Keratinocyte (primary cell): ENCODE data around the gene APBB3. TPM values are rescaled to one million over a fixed set of nuclear protein-coding genes. Genes with fewer than 3 reads are reported as not detected.

Experiments
- DNase-seq: peaks from one replicate; pipeline ENCODE4 v3.0.0-alpha.2; 2011; ENCODE audit warnings: low read depth, missing footprints, low spot score
- FAIRE-seq: peaks from 2 replicates; lab custom pipeline; 2011; peaks lifted over from hg19 to GRCh38; lab: Jason Lieb, UNC
- H2AFZ ChIP-seq: 2 replicates; pipeline ENCODE4 v1.6.0; 2012; ENCODE audit warnings: low read length, control low read depth, inconsistent platforms; ENCODE audit not compliant: control insufficient read depth
- H3K27ac ChIP-seq: 2 replicates; pipeline ENCODE4 v1.5.1; 2011; ENCODE audit warnings: low read length; ENCODE audit not compliant: control insufficient read depth, insufficient read depth
- H3K27me3 ChIP-seq: 3 replicates; pipeline ENCODE4 v1.6.0; 2011; ENCODE audit warnings: low read length; ENCODE audit not compliant: control insufficient read depth, insufficient read depth; ENCODE audit errors: extremely low read depth
- H3K36me3 ChIP-seq, 2 experiments: 2 replicates in 1 of 2; 3 replicates in 1 of 2; pipeline ENCODE4 v1.5.1; 2011; ENCODE audit warnings: low read length in 2 of 2, mild to moderate bottlenecking in 1 of 2; ENCODE audit not compliant: control insufficient read depth in 2 of 2, insufficient read depth in 2 of 2; ENCODE audit errors: extremely low read depth in 1 of 2
- H3K4me1 ChIP-seq: 3 replicates; pipeline ENCODE4 v1.5.1; 2011; ENCODE audit warnings: low read length; ENCODE audit not compliant: control insufficient read depth, insufficient read depth; ENCODE audit errors: extremely low read depth
- H3K4me2 ChIP-seq: 3 replicates; pipeline ENCODE4 v1.6.0; 2011; ENCODE audit warnings: low read depth, low read length; ENCODE audit not compliant: control insufficient read depth, insufficient read depth; ENCODE audit errors: extremely low read depth
- H3K4me3 ChIP-seq, 3 experiments: fragments of 200-600 bp in 1 of 3; sonication (generic) in 1 of 3; 2 replicates in 2 of 3; 3 replicates in 1 of 3; pipeline ENCODE4 v1.5.1; 2011 to 2016; ENCODE audit warnings: low read length in 3 of 3, mild to moderate bottlenecking in 3 of 3, control low read depth in 2 of 3, inconsistent platforms in 1 of 3, low read depth in 1 of 3, mixed read lengths in 1 of 3, mixed run types in 1 of 3, moderate library complexity in 1 of 3; ENCODE audit not compliant: control insufficient read depth in 2 of 3, insufficient read depth in 2 of 3; ENCODE audit errors: extremely low read depth in 1 of 3
- H3K79me2 ChIP-seq: 2 replicates; pipeline ENCODE4 v1.6.0; 2012; ENCODE audit warnings: low read length; ENCODE audit not compliant: control insufficient read depth, insufficient read depth
- H3K9ac ChIP-seq: 3 replicates; pipeline ENCODE4 v1.6.0; 2011; ENCODE audit warnings: low read length; ENCODE audit not compliant: control insufficient read depth, insufficient read depth; ENCODE audit errors: extremely low read depth
- H3K9me1 ChIP-seq: 3 replicates; pipeline ENCODE4 v1.6.0; 2011; ENCODE audit warnings: low read length; ENCODE audit not compliant: control insufficient read depth, insufficient read depth; ENCODE audit errors: extremely low read depth
- H3K9me3 ChIP-seq: 2 replicates; pipeline ENCODE4 v1.5.1; 2012; ENCODE audit warnings: low read depth, low read length; ENCODE audit not compliant: control insufficient read depth
- H4K20me1 ChIP-seq: 3 replicates; pipeline ENCODE4 v1.6.0; 2011; ENCODE audit warnings: low read length; ENCODE audit not compliant: control insufficient read depth, insufficient read depth; ENCODE audit errors: extremely low read depth
- EZH2 ChIP-seq: IDR thresholded peaks from one replicate; pipeline ENCODE4 v1.6.1; 2012; ENCODE audit warnings: inconsistent platforms, mild to moderate bottlenecking, low read length, moderate library complexity
- dilution Hi-C: fragments of 300-500 bp; cut with MboI; formaldehyde crosslinking; loops from one replicate; pipeline ENCODE4 v1.7.0; 2020; ENCODE audit warnings: low sequenced_read_pairs; ENCODE audit not compliant: extremely low pct_ligation_motif_present
- polyA plus RNA-seq, 5 experiments: library from polyadenylated mRNA; depleted of rRNA in 3 of 5; stranded (reverse) in 3 of 5; stranded (forward) in 1 of 5; unstranded in 1 of 5; fragments of >200 nt; gene quantifications; 1 replicate in 1 of 5; 2 replicates in 3 of 5; 3 replicates in 1 of 5; pipeline versions ENCODE4 v1.2.1 to v1.2.3, GENCODE V29; 2011 to 2012; ENCODE audit warnings: missing spikeins in 2 of 5, low read depth in 1 of 5, low replicate concordance in 1 of 5
- TF ChIP-seq, protein P1 (sequence below), 3 experiments: IDR thresholded peaks in 1 of 3; conservative IDR thresholded peaks in 1 of 3; optimal IDR thresholded peaks in 1 of 3; 2 replicates in 2 of 3; 3 replicates in 1 of 3; pipeline versions ENCODE3 to v1.5.1; 2011; ENCODE audit warnings: low read length in 3 of 3, mild to moderate bottlenecking in 3 of 3, moderate library complexity in 2 of 3, control low read depth in 1 of 3, inconsistent platforms in 1 of 3; ENCODE audit not compliant: insufficient read depth in 2 of 3; ENCODE audit errors: extremely low read depth in 1 of 3

Gene APBB3
- polyA plus RNA-seq, 1 donor (not counting 4 experiments of a cell fraction or from before 2014, with no cell fraction given): 7.1 TPM

DNA sequence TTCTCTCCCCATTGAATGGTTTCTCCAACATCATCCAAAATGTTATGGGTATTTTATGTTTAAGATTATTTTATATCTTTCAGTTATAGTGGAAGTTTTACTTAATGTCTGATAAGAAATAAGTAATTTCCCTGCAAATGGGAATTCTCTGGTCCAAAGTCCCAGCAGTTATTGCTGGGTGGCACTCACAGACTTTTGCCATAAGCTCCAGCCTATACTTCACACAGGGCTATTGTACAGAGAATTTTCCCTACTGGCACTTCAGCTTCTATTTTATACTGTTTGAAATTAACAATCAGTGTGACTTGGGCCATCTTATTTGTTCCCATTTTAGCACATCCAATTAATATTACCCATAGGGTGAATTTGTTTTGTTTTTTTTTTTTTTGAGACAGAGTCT is 35.7 kb upstream of the APBB3 start:
- DNase-seq: no peak
- Histone ChIP-seq H3K79me2 (no peaks in the 10 kb centered on the region), H3K27ac (no peak overlapping the region), H3K27me3 (no peaks in the 10 kb centered on the region), H4K20me1 (no peaks in the 10 kb centered on the region), H3K9ac (no peak overlapping the region), H3K4me2 (no peak overlapping the region), H3K36me3 (no peaks in the 10 kb centered on the region), H3K4me3 (no peak overlapping the region), H2AFZ (no peak overlapping the region), H3K9me1 (no peaks in the 10 kb centered on the region), H3K9me3 (no peaks in the 10 kb centered on the region), H3K4me1 (no peaks in the 10 kb centered on the region)
- dilution Hi-C loops: no loop called here
- TF ChIP-seq EZH2: no peak
- FAIRE-seq: no peak

DNA sequence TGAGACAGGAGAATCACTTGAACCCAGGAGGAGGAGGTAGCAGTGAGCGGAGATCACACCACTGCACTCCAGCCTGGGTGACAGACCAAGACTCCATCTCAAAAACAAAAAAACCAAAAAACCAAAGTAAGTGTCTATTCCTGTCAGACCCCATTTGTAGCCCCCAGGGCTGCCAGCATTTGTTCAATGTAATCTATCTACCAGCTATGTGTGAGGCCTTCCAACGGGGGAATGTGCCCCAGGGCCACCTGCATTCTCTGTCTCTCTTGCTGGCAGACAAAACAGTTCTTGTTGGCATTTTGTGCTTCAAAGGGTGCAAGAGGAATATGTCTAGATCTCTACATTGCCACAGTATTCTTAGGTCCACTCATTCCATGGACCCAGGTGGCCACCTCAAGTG is 34.4 kb upstream of the APBB3 start:
- no peaks in the 10 kb centered on the region for H3K4me1 ChIP-seq
- no peaks in the 10 kb centered on the region for H3K9me1 ChIP-seq
- H3K4me2 ChIP-seq: no peak overlapping the region
- DNase-seq: no peak
- H3K27me3 ChIP-seq: no peaks in the 10 kb centered on the region
- no peak for FAIRE-seq
- no peak overlapping the region for H3K4me3 ChIP-seq
- no peaks in the 10 kb centered on the region for H3K9me3 ChIP-seq
- no peaks in the 10 kb centered on the region for H3K79me2 ChIP-seq
- no peak overlapping the region for H3K9ac ChIP-seq
- H4K20me1 ChIP-seq: no peaks in the 10 kb centered on the region
- H3K36me3 ChIP-seq: no peaks in the 10 kb centered on the region
- dilution Hi-C loops: no loop called here
- no peak overlapping the region for H3K27ac ChIP-seq
- TF ChIP-seq, protein P1, sequence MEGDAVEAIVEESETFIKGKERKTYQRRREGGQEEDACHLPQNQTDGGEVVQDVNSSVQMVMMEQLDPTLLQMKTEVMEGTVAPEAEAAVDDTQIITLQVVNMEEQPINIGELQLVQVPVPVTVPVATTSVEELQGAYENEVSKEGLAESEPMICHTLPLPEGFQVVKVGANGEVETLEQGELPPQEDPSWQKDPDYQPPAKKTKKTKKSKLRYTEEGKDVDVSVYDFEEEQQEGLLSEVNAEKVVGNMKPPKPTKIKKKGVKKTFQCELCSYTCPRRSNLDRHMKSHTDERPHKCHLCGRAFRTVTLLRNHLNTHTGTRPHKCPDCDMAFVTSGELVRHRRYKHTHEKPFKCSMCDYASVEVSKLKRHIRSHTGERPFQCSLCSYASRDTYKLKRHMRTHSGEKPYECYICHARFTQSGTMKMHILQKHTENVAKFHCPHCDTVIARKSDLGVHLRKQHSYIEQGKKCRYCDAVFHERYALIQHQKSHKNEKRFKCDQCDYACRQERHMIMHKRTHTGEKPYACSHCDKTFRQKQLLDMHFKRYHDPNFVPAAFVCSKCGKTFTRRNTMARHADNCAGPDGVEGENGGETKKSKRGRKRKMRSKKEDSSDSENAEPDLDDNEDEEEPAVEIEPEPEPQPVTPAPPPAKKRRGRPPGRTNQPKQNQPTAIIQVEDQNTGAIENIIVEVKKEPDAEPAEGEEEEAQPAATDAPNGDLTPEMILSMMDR (optimal IDR thresholded peaks at IDR 0.05 in 1 of 3, IDR thresholded peaks at IDR 0.05 in 1 of 3, conservative IDR thresholded peaks at IDR 0.05 in 1 of 3; ENCODE audit: extremely low read depth in 1 of 3, insufficient read depth in 2 of 3, low read length in 3 of 3): no peak
- TF ChIP-seq EZH2: no peak
- no peak overlapping the region for H2AFZ ChIP-seq

DNA sequence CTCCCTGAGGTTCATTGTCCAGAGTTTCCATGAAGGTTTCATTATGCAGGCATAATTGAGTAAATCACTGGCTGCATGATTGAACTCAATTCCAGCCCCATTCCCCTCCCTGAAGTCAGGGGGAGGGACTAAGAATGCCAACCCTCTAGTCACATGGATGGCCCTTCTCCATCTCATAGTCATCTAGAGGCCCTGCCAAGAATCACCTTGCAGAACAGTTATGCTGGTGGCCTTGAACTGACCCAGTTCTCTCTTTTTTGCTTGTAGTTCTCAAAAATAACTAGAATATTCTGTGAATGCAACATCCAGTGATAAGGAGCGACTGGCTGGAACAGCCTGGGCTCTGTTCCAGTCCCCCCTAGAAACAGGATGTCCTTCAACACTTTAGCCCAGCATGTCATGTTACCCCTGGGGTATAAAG is 31.9 kb upstream of the APBB3 start:
- no peak overlapping the region for H3K27ac ChIP-seq
- no peak overlapping the region for H2AFZ ChIP-seq
- DNase-seq: no peak
- dilution Hi-C loops: no loop called here
- no peaks in the 10 kb centered on the region for H3K9me3 ChIP-seq
- H3K79me2 ChIP-seq: no peaks in the 10 kb centered on the region
- H3K27me3 ChIP-seq: no peaks in the 10 kb centered on the region
- no peak for TF ChIP-seq EZH2
- TF ChIP-seq, protein P1 (optimal IDR thresholded peaks at IDR 0.05 in 1 of 3, IDR thresholded peaks at IDR 0.05 in 1 of 3, conservative IDR thresholded peaks at IDR 0.05 in 1 of 3; ENCODE audit: extremely low read depth in 1 of 3, insufficient read depth in 2 of 3, low read length in 3 of 3): no peak
- no peak overlapping the region for H3K4me2 ChIP-seq
- H3K4me1 ChIP-seq: peaks cover 10% of the 10 kb centered on the region
- H3K9me1 ChIP-seq: no peaks in the 10 kb centered on the region
- no peaks in the 10 kb centered on the region for H3K36me3 ChIP-seq
- H4K20me1 ChIP-seq: no peaks in the 10 kb centered on the region
- no peak overlapping the region for H3K9ac ChIP-seq
- H3K4me3 ChIP-seq: no peak overlapping the region
- no peak for FAIRE-seq
